HG02642 (cell line): ENCODE data around the gene CABLES1.
"Not testable (repeated sequence)": the region's sequence is repeated elsewhere in the genome, so short reads cannot be mapped to it uniquely, and the experiment has no call there.

Experiments
- ATAC-seq: cut with Tn5 transposase; IDR thresholded peaks from one replicate; pipeline ENCODE4 v1.9.1; 2021; ENCODE audit warnings: mild to moderate bottlenecking; ENCODE audit not compliant: unreplicated experiment, poor library complexity

The CABLES1 gene

GRCh38 chr18:23109163-23109562, 26.1 kb upstream of the CABLES1 start:
- ATAC-seq: not testable (repeated sequence)

GRCh38 chr18:23113576-23113975, 21.7 kb upstream of the CABLES1 start:
- ATAC-seq: no peak

GRCh38 chr18:23114171-23114881, 21.0 kb upstream of the CABLES1 start:
- ATAC-seq: no peak

GRCh38 chr18:23114911-23115310, 20.4 kb upstream of the CABLES1 start:
- no peak for ATAC-seq

- ATAC-seq: no peak
These were observed 19.6 kb upstream of the CABLES1 start for GRCh38 chr18:23115683-23116096.

- ATAC-seq: no peak
These were observed 14.2 kb upstream of the CABLES1 start for GRCh38 chr18:23121133-23121532.

- ATAC-seq: no peak
These were observed 12.7 kb upstream of the CABLES1 start for GRCh38 chr18:23122334-23123229.

- no peak for ATAC-seq
These were observed 8.8 kb upstream of the CABLES1 start for GRCh38 chr18:23126376-23127056.

- ATAC-seq: no peak
These were observed 8.2 kb upstream of the CABLES1 start for GRCh38 chr18:23127090-23127489.

- no peak for ATAC-seq
These were observed 5.8 kb upstream of the CABLES1 start for GRCh38 chr18:23129355-23130002.

GRCh38 chr18:23131693-23132319, 3.5 kb upstream of the CABLES1 start:
- ATAC-seq: no peak

GRCh38 chr18:23133860-23134779, 1.2 kb upstream of the CABLES1 start:
- ATAC-seq: peak; percentile 44

GRCh38 chr18:23135550-23136325, 453 bp downstream of the CABLES1 start:
- ATAC-seq: peak; percentile 49

- peak; percentile 24 for ATAC-seq
These were observed 1.2 kb downstream of the CABLES1 start for GRCh38 chr18:23136326-23137096.

GRCh38 chr18:23137097-23137635, 1.9 kb downstream of the CABLES1 start:
- ATAC-seq: no peak

GRCh38 chr18:23137788-23138216, 2.5 kb downstream of the CABLES1 start:
- ATAC-seq: no peak

- no peak for ATAC-seq
These were observed 3.2 kb downstream of the CABLES1 start for GRCh38 chr18:23138471-23138870.
